ENCODE data around the gene OR5AP2.

- TF ChIP-seq, protein P1, sequence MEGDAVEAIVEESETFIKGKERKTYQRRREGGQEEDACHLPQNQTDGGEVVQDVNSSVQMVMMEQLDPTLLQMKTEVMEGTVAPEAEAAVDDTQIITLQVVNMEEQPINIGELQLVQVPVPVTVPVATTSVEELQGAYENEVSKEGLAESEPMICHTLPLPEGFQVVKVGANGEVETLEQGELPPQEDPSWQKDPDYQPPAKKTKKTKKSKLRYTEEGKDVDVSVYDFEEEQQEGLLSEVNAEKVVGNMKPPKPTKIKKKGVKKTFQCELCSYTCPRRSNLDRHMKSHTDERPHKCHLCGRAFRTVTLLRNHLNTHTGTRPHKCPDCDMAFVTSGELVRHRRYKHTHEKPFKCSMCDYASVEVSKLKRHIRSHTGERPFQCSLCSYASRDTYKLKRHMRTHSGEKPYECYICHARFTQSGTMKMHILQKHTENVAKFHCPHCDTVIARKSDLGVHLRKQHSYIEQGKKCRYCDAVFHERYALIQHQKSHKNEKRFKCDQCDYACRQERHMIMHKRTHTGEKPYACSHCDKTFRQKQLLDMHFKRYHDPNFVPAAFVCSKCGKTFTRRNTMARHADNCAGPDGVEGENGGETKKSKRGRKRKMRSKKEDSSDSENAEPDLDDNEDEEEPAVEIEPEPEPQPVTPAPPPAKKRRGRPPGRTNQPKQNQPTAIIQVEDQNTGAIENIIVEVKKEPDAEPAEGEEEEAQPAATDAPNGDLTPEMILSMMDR (conservative IDR thresholded peaks at IDR 0.05 in 1 of 2, IDR thresholded peaks at IDR 0.05 in 1 of 2; ENCODE audit: low read depth in 1 of 2, low read length in 2 of 2) = no peak
- no peak for TF ChIP-seq EZH2 (IDR thresholded peaks at IDR 0.05; ENCODE audit: low read length, missing control alignments)
Measured at GRCh38 chr11:56670984-56671383, 28.7 kb upstream of the OR5AP2 start.
